NCI-H1417 (cell line): Measurements from ENCODE around the gene NDUFS7.
A peak's percentile ranks its signal among the peaks of the same experiment; 100 is the strongest.

ENCODE experiments used
- DNase-seq, 3 experiments: peaks; one replicate each; lab custom pipeline; 2025; lab: John Stamatoyannopoulos, UW

NDUFS7 gene

DNA sequence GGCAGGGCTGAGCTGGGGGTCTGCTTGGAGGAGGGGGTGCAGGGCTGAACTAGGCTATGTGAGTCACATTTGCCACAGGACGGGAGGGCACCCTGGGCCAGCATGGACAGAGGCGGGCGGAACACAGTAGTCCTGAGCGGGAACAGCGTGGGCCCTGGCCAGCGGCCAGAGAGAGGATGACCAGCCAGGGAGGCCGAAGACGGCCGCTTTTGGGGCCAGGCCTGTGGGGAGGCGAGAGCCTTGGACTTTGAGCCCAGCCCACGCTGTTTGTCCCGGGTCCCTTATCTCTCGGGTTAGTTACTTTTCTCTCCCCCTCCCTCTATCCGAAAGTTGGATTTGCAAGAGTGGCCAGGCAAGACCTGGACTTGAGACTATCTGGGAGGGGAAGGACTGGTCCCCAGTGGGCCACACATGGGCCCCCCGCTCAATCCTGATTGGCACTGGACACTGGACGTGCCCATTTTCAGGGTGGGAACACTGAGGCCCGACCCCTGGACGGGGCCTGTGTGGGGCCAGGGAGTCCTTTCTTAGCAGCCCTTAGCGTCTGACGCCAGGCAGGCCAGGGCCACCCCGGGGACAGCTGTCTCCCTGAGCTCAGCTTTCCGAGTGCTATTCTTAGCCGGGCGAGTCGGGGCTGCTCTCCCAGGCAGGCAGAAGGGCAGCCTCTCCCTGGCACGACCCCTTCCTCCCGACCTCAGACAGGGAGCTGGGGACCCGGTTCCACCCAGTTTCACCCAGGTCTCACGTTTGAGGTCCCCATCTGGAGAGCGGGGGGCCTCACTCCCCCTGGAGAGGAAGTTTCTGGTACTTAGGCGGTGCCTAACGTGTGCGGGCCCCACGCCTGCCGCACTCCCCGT is 16.8 kb downstream of the NDUFS7 start:
- peak; percentile 32 to 71 (median 55) for DNase-seq

DNA sequence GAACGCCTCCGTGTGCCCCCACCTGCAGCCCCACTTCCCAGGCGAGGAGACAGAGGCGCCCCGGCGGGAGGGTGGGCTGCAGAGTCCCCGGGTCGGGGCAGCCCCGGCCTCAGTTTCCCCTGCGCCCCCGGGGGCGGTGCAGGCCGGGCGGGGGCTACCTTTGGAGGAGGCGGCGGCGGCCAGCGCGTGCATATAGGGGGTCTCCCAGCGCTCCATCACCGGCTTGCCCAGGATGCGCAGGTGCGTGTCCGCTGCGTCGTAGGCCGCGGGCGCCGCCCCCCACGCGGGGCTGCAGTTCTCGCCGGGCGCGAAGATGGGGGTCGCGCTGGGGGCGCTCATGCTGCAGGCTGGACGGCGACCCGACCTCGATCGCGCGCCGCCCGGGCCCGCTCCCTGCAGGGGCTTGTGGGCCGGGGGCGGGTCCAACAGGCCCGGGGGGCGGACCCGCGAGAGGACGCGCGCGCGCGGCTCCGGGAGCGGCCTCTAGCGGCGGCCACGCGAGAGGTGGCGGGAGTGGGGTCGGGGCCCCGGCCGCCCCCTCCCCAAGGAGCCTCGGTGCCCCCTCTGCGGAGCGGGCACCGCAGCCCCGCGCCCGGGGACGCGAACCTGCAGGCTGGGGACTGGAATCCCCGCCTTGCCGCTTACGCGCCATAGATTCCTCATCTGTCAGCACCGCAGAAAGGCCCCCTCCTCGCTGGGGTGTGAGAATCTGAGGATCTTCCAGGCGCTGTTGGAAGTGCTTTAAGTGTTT is 17.6 kb downstream of the NDUFS7 start, which contains the start of gene GAMT:
GAMT (minus strand) TSS at position 405 of the 751 bp plus-strand sequence; CDS start at position 339, 66 bp downstream.
- peak; percentile 70 to 73 (median 71) for DNase-seq

DNA sequence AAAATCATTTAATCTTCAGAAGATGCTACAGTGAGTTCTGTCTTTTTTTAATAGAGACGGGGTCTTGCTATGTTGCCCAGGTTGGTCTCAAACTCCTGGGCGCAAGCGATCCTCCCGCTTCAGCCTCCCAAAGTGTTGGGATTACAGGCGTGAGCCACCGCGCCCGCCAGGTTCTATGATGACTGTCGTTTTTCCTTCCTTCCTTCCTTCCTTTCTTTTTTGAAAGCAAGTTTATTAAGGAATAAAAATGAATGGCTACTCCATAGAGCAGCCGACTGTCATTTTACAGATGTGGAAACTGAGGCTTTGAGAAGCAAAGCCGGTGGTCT is 18.1 kb downstream of the NDUFS7 start:
- no peak for DNase-seq

DNA sequence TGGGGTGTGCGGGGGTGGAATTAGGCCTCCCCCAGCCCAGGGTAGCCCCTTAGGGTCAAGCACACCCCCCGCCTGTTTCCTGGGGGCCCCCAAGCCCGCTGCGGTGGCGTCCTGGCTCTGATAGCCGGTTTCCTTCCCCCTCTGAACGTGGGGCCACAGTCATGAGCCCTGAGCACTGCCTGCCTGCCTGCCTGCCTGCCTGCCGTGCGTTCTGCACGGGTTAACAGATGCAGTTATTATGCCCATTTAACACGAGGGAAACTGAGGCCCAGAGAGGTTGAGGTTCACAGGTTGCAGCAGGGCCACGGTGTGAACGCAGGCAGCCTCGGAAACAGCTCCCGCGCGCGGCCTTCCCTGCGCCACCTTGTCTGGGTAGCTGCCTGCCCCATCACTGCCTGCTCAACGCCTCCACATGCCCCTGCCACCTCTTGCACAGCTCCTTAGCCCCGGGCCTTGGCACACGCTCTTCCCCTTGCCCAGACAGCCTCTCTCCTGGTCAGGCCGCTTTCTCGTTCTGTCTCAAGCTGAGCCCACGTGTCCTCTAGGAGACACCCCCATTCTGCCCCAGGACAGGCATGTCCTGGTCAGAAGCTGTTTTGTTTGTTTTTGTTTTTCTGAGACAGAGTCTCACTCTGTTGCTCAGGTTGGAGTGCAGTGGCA is 18.8 kb downstream of the NDUFS7 start:
- DNase-seq = no peak

DNA sequence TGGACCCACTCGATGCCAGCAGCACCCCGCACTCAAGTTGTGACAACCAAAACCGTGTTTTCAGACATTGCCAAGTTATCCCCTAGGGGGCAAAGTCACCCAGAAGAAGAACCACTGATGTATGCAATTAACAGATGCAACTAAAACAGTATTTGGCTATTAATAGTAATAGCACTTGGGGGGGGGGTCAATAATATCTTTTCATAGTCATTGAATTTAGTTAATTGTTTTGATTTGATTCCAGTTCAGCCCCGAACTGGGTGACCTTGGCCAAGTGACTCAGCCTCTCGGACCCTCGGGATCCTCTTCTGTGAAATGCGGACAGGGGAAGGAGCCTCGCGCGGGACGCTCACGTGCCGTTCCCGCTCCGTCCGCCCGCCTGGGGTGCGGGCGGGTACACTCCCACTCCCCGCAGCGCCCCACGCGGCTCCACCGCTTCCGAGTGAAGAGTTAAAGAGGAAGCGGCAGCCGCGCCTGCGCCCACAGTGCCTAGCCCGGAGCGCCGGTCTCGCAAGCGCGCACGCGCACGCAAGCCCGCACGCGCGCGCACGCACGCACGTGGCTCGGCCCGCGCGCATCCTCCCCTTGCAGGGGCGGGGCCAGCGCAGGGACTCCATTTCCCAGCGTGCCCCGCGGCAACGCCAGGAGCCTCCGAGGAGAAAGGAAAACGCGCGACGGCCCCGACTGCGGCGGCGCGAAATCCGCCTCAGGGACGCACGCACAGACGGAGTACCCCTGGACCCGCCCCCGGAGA is 23.2 kb downstream of the NDUFS7 start:
- peak; percentile 99 to 100 (median 99) for DNase-seq

DNA sequence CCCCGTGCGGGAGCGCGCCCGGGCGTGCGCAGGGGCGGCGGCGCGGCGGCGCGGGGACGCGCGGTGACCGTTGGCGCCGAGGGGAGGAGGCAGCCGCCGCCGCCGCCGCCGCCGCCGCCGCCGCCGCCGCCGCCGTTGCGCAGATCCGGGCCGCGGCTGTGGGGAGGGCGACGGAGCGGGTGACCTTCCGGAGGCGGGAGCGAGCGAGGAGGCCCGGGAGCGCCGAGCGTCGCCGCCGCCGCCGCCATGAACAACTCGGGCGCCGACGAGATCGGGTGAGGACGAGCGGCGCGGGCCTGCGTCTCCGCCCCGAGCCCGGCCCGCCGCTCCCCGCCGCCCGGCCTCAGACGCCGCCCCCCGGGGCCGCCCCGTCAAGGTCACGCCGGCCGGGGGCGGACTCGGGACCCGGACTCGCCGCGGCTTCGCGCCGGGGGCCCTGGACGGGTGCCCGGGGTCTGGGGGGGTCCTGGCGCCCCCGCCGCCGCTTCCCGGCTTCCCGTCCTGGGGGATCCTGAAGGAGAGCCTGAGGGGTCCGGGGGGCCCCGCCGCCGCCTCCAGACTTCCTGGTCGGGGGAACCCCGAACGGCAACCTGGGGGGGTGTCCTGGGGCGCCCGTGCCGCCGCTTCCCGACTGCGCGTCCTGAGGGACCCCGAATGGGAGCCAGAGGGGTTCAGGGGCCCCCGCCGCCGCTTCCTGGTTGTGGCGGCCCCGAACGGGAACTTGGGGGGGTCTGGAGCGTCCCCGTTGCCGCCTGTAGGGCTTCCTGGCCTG is 24.0 kb downstream of the NDUFS7 start, which contains the start of gene DAZAP1:
DAZAP1 (plus strand) TSS at position 59 of the 772 bp plus-strand sequence; CDS start at position 247, 188 bp downstream.
- DNase-seq = peak in 2 of 3 experiments; percentile 45 to 55

DNA sequence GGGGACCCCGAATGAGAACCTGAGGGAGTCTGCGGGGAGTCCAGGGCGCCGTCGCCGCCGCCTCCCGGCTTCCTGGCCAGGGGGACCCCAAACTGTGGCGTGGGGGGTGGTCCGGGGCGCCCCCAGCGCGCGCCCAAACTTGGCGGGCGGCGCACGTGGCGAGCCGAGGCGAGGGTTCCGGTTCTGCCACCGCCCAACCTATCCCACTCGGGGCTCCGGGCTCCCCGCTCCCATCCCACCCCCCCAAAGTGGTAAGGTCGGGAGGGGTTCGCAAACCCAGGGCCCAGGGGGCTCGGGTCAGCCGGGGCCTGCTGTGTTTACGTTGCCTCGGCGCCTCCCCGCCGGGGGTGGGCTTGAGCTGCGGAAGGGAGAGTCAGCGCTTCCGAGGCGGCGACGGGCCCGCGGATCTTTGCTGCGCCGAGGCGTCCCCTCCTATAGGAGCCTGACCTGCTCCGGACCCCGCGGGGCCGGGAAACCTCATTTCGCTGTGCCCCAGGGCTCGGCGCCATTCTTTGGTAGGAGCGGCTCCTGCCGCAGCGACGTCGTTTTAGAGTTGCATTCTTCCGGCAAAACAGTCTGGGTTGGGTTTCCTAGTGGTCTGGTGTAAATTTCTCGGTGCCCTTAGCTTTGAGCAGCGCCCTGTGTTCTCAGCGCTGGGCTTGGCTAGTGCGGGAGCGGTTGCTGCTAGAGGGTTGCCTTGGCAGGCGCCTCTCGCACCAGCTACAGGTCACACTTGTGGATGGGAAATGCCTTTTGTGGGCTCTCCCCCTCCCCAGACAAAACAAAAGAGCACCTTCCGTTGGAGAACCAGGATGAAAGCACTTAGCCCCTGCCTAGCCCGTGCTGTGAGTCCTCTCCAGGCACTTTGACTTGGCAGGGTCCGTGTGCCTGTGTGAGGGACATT is 24.8 kb downstream of the NDUFS7 start:
- DNase-seq = peak; percentile 34 to 58 (median 54)

DNA sequence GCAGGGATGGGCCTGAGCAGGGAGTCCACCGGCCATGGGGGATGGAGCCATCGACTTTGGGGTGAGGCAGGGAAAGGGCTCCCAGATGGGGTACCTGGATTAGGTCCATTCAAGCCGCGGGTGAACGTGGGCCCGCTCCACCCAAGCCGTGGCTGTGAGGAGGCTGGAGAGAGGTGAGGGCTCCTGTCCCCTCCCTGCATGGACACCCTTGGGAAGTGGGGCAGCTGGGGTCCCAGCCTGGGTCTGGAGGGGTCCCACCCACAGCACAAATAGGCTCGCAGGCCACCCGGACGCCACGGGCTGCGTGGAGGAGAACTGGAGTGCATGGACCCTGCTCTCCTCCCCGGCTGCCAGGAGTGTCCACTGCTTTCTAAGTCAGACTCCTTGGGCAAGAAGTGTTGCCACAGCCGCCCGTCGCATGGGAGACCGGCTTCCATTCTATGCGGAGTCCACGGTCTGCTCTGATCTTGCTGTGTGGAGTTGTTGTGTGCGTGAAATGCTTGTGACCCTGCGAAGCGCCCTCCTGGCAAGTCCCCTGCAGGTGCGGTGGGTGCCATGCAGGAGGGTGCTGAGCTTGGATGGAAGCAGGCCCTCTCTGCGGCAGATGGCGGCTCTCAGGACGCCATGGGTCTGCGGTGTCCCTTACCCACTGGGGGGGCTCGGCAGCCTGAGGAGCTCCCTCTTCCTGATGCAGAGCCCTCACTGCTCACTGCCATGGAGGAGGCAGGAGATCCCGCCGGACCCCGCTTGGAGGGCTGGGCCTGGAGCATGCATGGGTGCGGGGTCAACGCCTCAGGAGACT is 25.7 kb downstream of the NDUFS7 start:
- DNase-seq = no peak

DNA sequence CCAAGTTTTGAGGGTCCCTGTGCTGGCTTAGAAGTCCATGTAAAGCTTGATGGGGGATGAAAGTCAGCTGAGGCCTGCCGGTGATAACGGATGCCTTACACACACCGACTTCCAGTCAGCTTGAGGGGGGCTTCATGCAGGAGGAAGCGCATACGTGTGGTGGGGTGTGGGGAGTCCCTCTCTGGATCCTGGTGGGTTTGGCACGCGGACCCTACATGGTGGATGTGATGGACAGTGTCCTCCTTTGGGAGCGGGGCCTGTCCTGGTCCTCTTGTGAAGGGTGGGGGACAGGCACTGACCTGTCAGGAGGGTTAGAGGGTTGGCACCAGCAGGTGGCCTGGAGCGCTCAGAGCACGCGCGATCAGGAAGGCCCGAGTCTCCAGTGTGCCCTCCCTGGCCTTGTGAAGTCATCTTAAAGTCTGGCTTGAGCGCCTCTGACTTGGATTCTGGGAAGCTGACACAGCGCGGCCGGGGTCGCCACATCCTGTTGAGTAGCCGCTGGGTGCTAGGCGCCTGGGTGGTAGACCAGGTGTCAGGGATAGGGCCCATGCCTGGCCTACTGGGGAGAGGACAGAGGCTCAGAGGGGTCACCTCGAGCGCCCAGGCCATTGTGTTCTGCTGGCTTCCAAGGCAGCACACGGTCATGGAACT is 26.6 kb downstream of the NDUFS7 start:
- DNase-seq = no peak

DNA sequence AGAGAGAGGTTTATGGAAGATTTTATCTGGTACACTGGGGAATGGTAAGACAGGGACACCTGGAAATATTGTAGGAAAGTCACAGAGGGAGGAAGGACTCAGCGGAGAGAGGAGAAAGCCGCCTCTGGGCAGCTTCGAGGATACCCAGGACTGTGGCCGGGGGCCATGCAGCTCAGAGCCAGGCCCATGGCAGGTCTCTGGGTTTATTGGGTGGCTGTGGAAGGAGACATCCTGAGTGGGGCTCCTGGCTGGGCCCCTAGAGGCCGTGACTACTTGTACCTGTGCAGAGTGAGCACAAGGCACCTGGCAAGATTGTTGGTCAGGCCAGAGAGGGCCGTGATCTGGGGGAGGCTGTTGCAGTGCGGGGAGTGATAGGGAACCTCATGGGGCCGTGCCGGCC is 27.1 kb downstream of the NDUFS7 start:
- DNase-seq = no peak

DNA sequence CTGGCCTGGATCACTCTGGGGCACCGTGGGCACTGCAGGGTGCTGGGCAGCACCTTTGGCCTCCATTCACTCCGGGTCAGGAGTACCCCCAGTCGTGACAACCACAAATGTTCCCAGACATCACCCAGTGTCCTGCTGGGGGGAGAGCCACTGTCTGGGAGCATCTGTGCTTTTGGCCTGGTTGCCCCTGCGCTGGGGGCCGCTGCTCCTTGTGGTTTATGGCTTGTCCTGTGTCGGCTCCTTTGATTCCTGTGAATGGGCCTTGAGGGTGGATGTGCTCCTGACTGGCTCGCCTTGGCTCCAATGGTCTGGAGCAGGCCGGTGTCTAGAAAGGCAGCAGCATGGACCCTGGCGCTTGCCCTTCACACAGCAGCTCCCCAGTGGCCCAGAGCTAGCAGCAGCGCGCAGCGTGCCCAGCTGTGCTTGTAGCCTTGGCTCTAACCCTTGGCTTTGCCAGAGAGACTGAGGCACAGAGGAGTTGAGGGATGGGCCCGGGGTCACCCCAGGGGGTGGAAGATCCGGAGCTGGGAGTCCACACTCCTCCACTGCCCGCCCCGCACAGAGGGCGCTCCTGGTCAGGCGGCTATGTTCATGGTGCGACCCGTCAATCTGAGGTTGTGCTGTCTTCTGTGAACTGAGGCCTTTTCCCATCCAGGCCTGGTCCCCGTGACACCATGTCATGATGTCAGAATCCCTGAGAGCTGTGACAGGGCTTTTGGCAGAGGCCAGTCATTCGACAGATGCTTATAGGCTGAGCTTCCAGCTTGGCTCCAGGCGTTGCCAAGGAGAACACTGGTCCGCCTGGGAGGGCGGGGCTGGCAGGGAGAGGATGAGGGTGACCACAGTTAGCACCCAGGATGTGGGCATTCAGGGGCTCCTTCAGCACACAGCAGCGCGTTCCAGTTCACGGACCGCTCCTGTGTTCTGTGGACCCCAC is 27.8 kb downstream of the NDUFS7 start:
- no peak for DNase-seq

DNA sequence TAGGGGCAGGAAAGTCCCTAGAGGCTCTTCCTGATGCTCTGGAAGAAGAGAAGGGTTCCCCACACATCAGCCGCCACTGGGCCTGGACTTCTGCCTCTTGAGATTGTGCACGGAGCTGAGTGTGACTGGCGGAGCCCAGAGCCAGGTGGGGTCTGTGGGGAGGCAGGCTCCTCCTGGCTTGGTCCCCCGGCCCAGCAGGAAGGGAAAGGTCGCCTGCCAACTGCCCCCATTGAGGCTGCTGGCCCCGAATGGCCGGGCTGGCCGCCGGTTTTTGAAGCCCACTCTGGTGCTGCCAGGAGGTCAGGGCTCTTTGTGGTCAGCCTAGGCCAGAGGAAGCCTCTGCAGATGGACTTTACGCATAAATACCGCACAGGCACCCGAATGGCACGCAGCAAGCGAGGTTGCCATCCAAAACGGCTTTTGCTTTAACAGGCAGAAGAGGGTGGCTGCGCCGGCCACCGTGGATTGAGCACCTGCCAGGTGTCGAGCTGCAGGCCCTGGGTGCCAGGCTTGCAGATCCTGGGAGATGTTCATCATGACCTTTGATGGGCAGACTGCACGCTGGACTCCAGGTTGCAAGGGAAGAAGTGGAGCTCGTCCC is 28.7 kb downstream of the NDUFS7 start:
- no peak for DNase-seq

DNA sequence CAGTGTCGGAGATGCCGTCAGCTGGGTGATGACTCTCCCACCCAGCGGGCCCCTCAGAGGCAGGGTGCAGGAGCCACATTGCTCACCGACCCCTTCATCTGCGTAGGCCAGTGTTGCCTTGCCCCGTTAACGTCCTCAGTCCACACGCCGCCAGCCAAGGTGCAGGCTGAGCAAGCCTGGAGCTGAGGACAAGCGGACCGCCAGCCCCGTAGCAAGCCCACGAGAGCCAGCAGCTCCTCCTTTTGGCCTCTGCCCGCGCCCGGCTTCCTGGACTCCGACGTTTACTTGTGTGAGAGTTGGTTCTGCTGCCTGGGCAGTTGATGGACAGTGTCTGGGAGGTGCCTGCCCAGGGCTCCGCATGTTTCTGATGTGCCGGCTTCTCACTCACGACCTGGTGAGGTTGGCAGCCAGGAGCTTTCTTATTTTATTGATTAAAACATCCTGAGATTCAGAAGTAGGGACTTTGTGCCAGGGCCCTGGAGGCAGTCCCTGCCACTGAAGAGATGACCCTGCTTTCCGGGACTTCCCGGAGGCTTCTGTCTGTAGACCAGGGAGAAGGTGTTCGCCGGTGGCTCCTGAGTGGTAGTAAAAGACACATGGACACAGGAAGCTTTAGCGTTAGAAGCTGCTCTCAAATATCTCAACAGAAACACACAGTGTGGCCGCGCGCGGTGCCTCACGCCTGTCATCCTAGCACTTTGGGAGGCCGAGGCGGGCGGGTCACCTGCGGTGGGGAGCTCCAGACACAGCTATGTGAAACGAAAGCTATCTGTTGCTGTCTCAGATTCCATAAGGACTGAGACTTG is 29.5 kb downstream of the NDUFS7 start:
- no peak for DNase-seq

DNA sequence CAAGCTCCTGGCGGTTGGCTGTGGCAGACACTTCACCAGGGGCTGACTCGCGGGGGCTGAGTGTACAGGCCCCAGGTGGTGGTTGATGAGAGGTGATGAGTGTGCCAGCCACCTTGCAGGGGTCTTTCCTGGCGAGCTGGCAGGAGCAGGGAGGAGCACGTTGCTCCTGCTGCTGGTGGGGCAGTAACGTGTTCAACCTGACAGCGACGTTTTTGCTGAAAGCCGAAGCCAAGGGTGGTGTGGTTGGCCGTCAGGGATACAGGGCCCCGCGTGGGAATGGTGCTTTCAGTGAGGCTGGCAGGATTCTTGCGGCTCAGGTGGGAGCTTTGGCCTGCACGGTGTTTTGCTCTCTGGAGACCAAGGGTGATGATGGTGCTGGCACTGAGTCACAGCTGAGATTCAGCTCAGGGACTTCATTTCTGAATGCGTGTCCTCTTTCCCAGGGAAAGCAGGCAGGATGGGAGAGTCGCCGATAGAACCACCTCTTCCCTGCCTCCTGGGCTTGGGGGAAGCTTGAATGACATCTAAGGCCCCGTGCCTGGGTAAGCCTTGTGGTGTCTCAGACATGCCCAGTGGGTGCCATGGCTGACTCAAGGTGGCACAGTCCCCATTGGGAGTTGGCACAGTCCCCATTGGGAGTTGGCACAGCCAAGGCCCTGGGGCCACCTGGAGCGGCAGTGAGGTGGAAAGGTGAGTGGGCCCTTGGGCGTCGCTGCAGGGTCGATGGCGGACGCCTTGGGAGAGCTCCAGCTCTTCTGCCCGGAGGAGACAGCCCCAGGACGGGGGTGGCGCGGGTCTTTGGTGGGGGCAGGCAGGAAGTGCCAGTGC is 32.5 kb downstream of the NDUFS7 start:
- DNase-seq = peak in 1 of 3 experiments; percentile 36

DNA sequence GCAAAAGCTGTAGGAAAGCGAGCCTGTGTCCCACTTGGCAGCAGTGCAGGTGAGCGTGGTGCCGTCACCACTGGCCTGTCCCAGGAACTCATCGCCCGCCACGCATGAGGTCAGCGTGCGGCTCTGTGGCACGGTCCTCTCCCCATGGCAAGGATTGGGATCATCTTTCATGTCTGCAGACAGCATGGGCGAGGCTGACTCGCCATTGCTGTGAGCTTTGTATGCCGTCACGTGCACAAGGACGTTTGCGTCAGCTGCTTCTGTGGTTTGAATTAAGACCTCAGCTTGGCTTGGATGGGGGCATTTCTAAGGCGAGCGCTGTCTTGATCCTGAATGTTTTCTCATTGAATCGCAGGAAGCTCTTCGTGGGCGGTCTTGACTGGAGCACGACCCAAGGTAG is 33.4 kb downstream of the NDUFS7 start:
- DNase-seq = no peak
